Activated CD4-positive, alpha-beta T cell treated with anti-CD3 and anti-CD28 coated beads, Interleukin-2, amount 50 U/mL, for 24 hours (primary cell): Measurements from ENCODE around the gene ZNF385C.

Experiments used
- DNase-seq, 2 donors: peaks; one replicate each; pipeline ENCODE4 v3.0.0-alpha.2; 2020; ENCODE audit warnings: low read depth in 1 of 2, low spot score in 1 of 2

The ZNF385C gene

DNA sequence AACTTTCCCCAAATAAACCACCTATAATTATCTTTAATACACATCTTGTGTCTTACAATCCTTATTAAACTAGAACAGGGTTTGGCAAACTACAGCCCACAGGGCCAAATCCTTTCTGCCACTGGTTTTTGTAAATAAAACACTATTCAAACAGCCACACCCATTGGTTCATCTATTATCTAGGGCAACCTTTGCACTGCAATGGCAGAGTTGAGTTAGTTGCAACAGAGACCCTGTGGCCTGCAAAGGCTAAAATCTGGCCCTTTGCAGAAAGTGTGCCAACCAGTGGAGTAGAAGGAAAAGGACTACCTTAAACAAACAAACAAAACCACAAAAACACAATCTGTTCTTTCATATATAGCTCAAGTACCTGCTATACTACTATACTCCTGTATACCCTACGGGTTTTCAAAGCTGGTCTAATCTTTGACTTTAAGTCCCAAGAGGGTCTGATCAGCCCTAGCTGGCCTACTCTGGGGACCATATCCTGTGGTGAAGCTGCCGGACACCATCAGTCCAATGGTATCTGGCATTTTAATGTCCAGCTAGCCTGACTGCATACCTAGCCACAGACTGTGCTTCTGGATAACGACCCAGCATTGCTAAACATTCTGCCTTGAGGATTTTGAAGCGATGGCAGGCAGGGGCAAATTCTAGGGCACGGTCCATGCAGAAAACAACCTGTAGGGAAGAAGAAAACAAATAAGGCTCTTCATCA is 108.4 kb downstream of the ZNF385C start:
- no peak for DNase-seq

DNA sequence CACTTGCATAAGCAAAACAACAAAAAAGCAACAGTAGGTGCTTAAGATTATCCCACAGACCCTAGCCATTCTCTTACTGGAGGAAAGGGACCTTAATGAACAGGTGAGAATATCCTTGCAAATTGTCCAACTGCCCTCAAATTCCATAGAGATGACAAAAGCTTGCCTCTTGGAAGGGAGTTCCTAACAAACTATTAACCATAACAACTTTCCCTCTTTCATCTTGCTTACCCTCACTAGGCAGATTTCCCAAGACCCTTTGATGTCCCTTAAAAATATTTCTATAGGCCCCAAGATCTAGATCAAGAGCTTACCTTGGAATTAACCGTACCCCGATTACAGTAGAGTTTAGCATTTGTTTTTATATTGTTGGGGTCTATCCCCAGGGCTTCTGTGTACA is 109.9 kb downstream of the ZNF385C start:
- no peak for DNase-seq

DNA sequence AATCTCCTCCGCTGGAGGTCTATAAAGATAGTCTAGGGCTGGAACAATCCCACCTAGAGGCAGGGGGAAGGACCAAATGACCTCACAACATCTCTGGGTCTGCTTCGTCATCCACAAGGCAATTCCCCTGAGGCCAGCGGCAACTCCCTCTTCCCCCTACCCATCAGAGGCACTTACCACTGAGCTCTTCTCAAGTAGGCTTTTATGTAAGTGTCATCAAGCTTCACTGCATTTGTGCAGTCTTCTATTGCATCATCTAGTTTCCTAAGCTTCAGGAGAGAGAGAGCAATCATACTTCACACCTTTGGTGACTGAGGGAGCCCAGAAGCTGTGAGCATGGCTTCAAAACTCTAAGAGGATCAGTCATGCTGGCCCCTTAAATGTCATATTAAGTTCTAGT is 110.6 kb downstream of the ZNF385C start:
- DNase-seq = no peak

DNA sequence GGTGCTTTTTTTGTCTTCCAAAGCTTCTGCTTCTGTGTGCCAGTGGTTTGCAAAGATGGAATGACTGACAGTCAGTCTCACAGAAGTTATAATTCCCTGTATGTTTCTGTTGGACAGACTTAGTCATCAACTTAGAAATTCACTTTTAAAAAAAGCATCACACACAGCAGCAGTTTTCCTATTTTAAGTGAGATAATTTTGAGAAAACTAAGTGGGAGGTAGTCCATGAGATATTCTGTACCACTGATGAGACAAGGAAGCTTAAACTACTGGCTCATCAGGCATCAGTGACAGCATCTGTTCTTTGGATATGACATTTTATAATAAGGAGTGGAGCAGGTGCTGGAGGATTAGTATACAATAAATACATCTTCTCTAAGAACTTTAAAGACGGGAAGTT is 111.6 kb downstream of the ZNF385C start:
- no peak for DNase-seq

DNA sequence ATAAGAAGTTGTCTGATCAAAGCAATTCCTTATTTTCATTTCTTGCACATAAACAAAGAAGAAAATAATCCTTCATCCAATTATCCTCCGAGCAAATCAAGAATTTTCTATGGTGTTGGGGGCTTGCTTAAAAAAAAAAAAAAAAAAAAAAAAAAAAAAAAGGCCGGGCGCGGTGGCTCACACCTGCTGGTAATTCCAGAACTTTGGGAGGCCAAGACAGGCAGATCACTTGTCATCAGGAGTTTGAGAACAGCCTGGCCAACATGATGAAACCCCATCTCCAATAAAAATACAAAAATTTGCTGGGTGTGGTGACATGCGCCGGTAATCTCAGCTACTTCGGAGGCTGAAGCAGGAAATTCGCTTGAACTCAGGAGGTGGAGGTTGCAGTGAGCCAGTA is 112.4 kb downstream of the ZNF385C start:
- no peak for DNase-seq

DNA sequence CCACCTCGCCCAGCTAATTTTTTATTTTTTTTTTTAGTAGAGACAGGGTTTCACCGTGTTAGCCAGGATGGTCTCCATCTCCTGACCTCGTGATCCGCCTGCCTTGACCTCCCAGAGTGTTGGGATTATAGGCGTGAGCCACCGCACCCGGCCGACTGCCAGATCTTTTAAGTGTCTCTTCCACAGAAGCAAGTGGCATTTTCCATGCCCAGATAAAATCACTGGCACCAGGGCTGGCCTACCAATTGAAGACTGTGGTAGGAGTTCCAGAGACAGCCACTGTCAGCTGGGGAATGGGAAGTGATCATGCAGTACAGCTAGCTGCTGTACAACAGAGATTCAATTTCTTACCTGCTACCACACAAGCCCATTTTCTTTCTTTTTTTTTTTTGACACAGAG is 113.8 kb downstream of the ZNF385C start:
- no peak for DNase-seq

DNA sequence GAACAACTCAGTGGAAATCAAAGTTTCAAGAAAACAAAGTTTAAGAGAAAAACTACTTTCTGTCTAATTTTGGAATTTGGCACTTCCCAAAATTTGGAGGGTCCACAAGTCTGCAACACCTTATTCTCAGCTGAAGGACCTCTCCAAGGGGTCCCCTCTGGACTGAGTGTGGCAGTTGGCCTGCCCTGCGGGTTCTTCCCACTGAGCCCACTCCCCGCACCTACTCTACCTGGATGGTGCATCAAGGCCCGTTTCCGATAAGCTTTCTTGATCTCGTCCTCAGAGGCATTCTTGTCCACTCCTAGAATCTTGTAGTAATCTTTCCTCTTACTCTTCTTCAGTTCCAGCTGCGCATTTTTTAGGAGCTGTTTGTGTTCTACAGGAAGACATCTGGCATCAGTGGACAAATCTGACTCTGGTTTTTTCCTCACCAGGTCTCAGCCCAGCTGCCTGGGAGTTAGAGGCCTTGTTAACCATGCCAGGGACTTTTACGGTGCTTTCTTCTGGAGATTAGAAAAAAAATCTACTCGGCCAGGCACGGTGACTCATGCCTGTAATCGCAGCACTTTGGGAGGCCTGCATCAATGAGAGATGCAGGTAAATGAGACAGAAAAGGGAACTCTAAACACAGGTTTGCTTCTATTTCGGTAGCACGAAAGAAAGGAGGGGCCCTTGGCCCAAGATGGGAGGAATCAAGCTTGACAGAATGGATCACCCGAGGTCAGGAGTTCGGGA is 116.1 kb downstream of the ZNF385C start:
- DNase-seq = no peak

DNA sequence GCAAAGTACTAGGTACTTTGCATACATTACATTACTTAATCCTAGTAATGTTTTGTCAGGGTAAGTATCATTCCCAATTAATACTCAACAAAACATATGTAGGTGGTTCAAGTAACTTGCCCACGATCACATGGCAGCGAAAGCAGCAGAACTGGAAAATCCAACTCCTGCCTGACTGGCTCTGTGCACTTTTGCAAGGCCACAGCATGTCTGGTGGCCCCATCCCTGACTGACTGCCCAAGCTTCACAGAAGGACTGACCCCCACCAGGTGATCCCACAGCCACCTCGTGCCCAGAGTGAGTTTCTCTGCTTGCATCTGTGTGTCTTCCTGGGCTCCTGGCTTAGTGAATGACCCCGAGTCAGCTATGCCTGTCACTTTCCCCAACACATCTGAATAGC is 120.3 kb downstream of the ZNF385C start:
- no peak for DNase-seq

DNA sequence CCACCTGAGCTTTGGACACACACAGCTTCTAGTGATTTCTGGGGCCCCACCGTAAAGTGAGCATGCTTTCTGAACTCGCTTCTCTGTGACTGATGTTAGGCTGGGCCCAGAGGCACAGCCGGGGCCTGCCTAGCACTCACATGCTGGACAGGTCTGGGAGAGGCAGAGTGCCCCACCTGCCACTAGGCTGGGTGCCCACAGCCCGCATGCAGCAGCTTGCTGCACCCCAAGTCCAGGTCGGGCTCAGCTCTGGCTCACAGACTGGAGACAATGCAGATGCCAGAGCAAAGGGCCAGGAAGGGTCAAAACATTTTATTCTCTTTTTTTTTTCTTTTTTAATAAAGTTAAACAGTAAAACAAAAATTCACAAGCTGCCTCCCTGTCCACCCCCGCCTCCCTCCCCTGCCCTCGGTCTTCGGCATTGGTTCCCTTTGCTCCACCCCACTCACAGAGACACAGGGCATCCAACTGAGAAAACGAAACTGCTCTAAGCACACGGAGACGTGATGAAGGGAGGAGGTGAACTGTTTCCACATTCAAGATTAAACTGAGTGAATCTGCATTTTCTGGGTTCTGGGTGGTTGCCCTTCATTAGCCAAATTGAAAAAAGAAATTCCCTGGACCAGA is 122.0 kb downstream of the ZNF385C start:
- DNase-seq = no peak
